HG02642 (cell line): ENCODE data around the gene YIPF1.
"Not testable (repeated sequence)": the region's sequence is repeated elsewhere in the genome, so short reads cannot be mapped to it uniquely, and the experiment has no call there.

Source experiments
- ATAC-seq: cut with Tn5 transposase; IDR thresholded peaks from one replicate; pipeline ENCODE4 v1.9.1; 2021; ENCODE audit warnings: mild to moderate bottlenecking; ENCODE audit not compliant: unreplicated experiment, poor library complexity

The YIPF1 gene

DNA sequence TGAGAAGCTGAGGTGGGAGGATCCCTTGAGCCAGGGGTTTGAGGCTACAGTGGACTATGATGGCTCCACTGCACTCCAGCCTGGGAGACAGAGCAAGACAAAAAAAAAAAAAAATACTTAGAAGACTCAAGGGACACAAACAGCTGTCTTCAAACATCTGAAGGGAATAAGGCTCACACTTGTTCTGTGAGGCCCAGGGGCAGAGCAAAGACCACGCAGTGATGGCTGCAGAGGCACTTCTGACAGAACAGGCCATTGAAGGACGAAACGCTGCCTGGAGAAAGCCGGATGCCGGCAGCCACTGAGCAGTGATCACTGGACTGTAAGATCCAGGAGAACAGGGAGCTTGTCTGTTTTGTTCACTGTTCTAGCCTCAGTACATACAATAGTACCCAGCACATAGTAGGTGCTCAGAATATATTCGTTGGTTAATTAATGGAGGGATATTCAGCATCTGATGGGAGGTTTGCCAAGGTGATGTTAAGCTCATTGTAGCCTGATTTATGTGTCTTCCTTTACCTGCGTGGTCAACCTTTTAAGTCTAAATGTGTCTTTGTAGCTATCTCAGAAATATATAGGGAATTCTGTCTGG, 39.4 kb downstream of the YIPF1 start:
- ATAC-seq = no peak

- ATAC-seq = no peak
Measured at GRCh38 chr1:53847980-53848379, 41.6 kb downstream of the YIPF1 start.

GRCh38 chr1:53842347-53842746, 47.2 kb downstream of the YIPF1 start:
- ATAC-seq = no peak

GRCh38 chr1:53838654-53838974, 51.0 kb downstream of the YIPF1 start:
- no peak for ATAC-seq

- peak; percentile 89 for ATAC-seq
Measured at GRCh38 chr1:53837924-53838653, 51.5 kb downstream of the YIPF1 start, which contains the start of gene NDC1. Gene NDC1 (minus strand): TSS chr1:53838296. CDS start chr1:53838261, 35 bp downstream.

- no peak for ATAC-seq
Measured at GRCh38 chr1:53837646-53837923, 52.0 kb downstream of the YIPF1 start.

DNA sequence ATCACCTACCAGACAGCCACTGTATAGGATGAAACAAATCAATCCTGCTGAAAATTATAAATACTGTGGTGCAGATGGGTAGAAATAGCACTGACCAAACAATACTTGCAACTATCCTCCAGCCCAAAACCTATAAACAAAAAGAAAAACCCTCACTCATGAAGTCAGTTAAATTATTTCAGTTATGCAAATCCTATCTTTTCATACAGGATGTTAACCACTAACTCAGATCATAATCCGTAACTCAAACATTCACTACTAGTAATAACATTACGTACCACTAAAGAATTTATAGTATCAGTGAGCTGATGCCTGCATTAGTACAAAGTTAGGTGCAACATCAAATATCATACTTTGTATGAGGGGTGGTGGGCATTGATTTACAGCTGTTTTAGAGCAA, 54.1 kb downstream of the YIPF1 start:
- ATAC-seq = no peak

DNA sequence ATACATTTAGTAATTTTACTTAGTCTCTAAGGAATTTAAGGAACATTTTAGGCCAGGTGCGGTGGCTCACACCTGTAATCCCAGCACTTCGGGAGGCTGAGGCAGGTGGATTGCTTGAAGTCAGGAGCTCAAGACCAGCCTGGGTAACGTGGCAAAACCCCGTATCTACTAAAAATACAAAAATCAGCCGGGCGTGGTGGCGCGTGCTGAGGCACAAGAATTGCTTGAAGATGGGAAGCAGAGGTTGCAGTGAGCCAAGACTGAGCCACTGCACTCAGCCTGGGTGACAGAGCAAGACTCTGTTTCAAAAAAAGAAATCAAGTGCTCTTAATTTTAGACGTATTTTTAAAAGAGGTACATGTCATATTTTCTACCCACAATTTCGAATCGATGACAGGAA, 54.8 kb downstream of the YIPF1 start:
- no peak for ATAC-seq

GRCh38 chr1:53833393-53833792, 56.2 kb downstream of the YIPF1 start:
- no peak for ATAC-seq

- ATAC-seq = no peak
Measured at GRCh38 chr1:53826367-53826766, 63.2 kb downstream of the YIPF1 start.

- ATAC-seq = no peak
Measured at GRCh38 chr1:53825306-53825705, 64.3 kb downstream of the YIPF1 start.

DNA sequence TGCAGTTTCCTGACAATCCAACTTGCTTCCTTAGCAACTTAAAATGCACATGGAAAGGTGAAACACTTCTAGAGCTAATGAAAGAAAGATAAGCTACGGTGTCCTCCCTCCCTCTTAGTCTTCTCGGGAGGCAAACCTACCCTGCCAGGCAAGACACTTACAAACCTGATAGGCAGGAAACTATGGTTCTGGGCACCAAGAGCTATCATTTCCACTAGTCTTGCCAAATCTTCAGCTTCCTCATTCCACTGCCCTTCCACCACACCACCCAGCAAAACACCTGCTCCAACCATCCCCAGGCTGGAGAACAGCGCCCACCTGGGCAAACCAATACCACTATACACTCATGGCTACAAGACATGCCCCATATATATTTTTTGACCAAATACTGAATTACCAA, 66.7 kb downstream of the YIPF1 start:
- ATAC-seq = no peak

GRCh38 chr1:53821380-53821779, 68.2 kb downstream of the YIPF1 start:
- ATAC-seq = no peak

- no peak for ATAC-seq
Measured at GRCh38 chr1:53819387-53819786, 70.2 kb downstream of the YIPF1 start.

GRCh38 chr1:53816584-53816983, 73.0 kb downstream of the YIPF1 start:
- ATAC-seq = not testable (repeated sequence)

- ATAC-seq = not testable (repeated sequence)
Measured at GRCh38 chr1:53815484-53815883, 74.1 kb downstream of the YIPF1 start.

DNA sequence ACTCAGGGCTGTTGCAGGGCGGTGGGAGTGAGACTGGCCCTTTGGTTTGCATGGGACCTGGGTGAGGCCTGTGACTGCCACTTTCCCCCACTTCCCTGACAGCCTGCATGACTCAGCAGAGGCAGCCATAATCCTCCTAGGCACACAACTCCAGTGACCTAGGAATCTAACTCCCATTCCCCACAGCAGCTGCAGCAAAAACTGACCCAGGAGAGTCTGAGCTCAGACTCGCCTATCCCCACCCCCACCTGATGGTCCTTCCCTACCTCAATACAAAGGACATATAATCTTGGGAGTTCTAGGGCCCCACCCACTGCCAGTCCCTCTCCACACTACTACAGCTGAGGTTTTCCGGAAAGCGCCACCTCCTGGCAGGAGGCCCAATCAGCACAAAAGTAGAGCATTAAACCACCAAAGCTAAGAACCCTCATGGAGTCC, 78.2 kb downstream of the YIPF1 start:
- ATAC-seq = no peak

DNA sequence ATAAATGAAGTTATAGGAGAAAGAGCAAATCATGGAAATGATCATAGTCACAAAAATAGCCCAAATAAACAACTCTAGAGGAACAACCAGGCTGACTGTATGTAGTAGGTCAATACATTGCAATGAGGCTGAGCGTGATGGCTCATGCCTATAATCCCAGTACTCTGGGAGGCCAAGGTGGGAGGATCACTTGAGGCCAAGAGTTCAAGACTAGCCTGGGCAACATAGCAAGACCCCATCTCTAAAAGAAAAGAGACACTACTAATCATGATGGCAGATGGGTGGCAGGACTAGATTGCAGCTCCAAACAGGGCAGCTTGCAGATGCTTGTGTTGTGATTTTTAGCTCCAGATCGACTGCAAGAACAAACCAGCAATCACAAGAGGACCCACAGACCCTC, 79.1 kb downstream of the YIPF1 start:
- ATAC-seq = no peak

GRCh38 chr1:53810007-53810406, 79.6 kb downstream of the YIPF1 start:
- no peak for ATAC-seq

DNA sequence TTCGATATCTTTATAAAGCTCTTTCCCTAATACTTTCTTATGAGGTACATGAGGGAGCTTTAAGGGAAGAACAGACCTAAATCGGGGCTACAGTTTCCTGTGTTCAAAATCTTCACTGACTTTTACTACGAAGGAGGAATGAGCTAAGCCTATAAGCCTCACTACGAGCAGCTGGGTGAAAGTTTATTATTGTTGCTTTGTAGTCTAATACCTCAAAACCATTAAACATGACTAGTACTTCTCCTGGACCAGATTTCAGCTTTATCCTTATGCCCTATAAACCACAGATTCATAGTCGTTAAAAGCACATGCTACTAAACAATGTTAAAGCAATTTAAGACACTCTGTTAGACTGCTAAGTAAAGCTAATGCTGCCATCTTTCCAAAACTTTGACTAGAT, 81.7 kb downstream of the YIPF1 start:
- ATAC-seq = no peak

- no peak for ATAC-seq
Measured at GRCh38 chr1:53804791-53805505, 84.6 kb downstream of the YIPF1 start.

DNA sequence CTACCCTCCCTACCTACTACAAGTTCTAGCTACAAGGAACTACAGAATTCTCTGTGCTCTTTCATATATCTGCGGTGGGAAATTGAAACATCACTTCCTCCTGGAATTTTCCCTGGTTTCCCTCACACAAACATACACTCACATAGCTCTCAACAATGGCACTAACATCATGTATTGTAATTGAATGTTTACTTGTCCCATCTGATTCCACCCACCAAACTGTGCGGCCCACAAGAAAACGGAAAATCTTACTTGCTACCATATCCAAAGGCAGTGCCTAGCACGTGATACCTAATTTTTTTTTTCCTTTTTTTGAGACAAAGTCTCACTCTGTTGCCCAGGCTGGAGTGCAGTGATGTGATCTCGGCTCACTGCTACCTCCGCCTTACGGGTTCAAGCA, 85.4 kb downstream of the YIPF1 start:
- ATAC-seq = no peak
